Type B pancreatic cell (in vitro differentiated cells): Measurements from ENCODE around the gene MRPL1. TPM values are rescaled to one million over a fixed set of nuclear protein-coding genes. Genes with fewer than 3 reads are reported as not detected.

ENCODE experiments used
- DNase-seq: peaks from one replicate; pipeline ENCODE4 v3.0.0; 2021; ENCODE audit warnings: mixed read lengths; ENCODE audit not compliant: unreplicated experiment; ENCODE audit errors: extremely low spot score
- H3K27ac Mint-ChIP-seq: 2 replicates; pipeline ENCODE4 v1.8.0; 2021; ENCODE audit warnings: mild to moderate bottlenecking, mixed read lengths
- H3K27me3 Mint-ChIP-seq: 2 replicates; pipeline ENCODE4 v1.8.0; 2021; ENCODE audit warnings: mixed read lengths
- H3K36me3 Mint-ChIP-seq: 2 replicates; pipeline ENCODE4 v1.8.0; 2021; ENCODE audit warnings: mixed read lengths
- H3K4me1 Mint-ChIP-seq: one replicate; pipeline ENCODE4 v1.8.0; 2021; ENCODE audit warnings: mixed read lengths; ENCODE audit not compliant: unreplicated experiment
- H3K4me3 Mint-ChIP-seq: 2 replicates; pipeline ENCODE4 v1.8.0; 2021; ENCODE audit warnings: mild to moderate bottlenecking, mixed read lengths
- H3K9me3 Mint-ChIP-seq: 2 replicates; pipeline ENCODE4 v1.8.0; 2021; ENCODE audit warnings: mixed read lengths
- total RNA-seq: library from RNA; stranded (reverse); gene quantifications from 2 replicates; pipeline ENCODE4 v1.2.1, GENCODE V29; 2021; ENCODE audit warnings: low replicate concordance
- TF ChIP-seq, protein P1 (sequence below): fragments of 200-600 bp; sonication (generic); conservative IDR thresholded peaks from 2 replicates; pipeline ENCODE4 v1.5.0; 2021; ENCODE audit warnings: antibody characterized with exemption, mild to moderate bottlenecking

Gene MRPL1
- total RNA-seq, 1 donor from 2014 or later = 44.1 TPM

DNA sequence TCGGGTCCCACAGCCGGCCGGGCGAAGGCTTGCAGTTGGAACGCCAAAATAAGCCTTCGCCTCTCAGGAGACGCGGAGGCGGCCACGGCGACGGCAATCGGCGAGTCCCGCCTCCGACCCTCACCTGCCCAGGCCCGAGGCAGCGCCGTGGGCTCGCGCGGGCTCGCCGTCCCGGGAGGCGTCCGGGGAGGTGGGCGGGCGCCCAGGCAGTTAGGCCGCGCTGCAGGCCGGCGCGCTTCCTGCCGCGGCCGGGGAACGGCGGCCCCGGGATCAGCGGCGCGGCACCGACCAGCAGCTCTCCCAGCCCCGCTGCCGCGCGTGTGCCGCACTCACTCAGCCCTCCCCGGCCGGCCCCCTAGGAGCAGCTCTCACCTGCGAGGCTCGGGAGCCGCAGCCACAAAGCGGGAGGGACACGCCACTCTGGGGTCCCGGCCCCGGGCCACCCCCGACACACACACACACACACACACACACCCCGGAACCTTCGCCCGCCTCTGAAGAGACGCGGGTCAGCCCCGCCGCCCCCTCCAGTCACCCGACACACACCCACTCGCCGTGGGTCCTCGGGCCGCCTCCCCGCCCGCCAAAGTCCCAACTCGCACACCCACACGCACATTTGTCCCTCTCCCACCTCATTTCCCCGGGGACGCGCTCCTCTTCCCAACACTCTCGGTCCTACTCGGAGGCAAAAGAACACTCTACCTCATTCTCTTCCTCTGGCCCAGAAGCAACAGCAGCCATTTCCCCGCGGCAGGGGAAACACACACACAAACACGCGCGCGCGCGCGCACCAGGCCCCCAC is 43.8 kb upstream of the MRPL1 start, which contains the start of gene CNOT6L:
CNOT6L (minus strand) TSS at position 767 of the 802 bp plus-strand sequence; CDS start at position 707, 60 bp downstream.
- Mint-ChIP-seq H3K27ac (peak within 1 kb of the TSS; percentile 99), H3K9me3 (no peaks in the 10 kb centered on the region), H3K4me3 (peak within 1 kb of the TSS; percentile 100), H3K27me3 (peaks cover 3% of the 10 kb centered on the region), H3K36me3 (no peaks in the 10 kb centered on the region), H3K4me1 (peaks cover 24% of the 10 kb centered on the region)
- peak; percentile 75 for DNase-seq
- TF ChIP-seq, protein P1, sequence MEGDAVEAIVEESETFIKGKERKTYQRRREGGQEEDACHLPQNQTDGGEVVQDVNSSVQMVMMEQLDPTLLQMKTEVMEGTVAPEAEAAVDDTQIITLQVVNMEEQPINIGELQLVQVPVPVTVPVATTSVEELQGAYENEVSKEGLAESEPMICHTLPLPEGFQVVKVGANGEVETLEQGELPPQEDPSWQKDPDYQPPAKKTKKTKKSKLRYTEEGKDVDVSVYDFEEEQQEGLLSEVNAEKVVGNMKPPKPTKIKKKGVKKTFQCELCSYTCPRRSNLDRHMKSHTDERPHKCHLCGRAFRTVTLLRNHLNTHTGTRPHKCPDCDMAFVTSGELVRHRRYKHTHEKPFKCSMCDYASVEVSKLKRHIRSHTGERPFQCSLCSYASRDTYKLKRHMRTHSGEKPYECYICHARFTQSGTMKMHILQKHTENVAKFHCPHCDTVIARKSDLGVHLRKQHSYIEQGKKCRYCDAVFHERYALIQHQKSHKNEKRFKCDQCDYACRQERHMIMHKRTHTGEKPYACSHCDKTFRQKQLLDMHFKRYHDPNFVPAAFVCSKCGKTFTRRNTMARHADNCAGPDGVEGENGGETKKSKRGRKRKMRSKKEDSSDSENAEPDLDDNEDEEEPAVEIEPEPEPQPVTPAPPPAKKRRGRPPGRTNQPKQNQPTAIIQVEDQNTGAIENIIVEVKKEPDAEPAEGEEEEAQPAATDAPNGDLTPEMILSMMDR = no peak

DNA sequence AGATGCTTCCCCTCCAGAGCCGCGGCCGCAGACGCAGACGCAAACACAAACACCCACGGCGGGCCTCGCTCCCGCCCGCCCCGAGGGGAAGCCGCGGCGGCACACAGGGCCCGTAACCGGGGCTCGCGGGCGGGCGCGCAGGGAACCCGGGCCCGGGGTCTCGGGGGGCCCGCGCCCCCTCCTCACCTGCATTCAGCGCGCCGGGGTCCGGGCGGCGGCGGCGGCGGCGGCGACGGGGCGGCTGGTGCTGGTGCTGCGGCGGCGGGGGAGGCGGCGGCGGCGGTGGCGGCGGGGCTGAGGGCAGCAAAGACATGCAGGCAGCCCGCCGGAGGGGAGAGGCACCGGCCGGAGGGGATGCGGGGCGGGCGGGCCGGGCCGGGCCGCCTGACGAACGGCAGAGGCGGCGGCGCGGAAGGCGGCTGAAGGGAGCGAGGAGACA is 43.2 kb upstream of the MRPL1 start:
- peaks cover 3% of the 10 kb centered on the region for H3K27me3 Mint-ChIP-seq
- H3K4me1 Mint-ChIP-seq = peaks cover 24% of the 10 kb centered on the region
- TF ChIP-seq, protein P1 = no peak
- peak; percentile 71 for DNase-seq
- H3K4me3 Mint-ChIP-seq = peak overlapping the region; percentile 100
- no peaks in the 10 kb centered on the region for H3K9me3 Mint-ChIP-seq
- H3K36me3 Mint-ChIP-seq = no peaks in the 10 kb centered on the region
- peak overlapping the region; percentile 99 for H3K27ac Mint-ChIP-seq

DNA sequence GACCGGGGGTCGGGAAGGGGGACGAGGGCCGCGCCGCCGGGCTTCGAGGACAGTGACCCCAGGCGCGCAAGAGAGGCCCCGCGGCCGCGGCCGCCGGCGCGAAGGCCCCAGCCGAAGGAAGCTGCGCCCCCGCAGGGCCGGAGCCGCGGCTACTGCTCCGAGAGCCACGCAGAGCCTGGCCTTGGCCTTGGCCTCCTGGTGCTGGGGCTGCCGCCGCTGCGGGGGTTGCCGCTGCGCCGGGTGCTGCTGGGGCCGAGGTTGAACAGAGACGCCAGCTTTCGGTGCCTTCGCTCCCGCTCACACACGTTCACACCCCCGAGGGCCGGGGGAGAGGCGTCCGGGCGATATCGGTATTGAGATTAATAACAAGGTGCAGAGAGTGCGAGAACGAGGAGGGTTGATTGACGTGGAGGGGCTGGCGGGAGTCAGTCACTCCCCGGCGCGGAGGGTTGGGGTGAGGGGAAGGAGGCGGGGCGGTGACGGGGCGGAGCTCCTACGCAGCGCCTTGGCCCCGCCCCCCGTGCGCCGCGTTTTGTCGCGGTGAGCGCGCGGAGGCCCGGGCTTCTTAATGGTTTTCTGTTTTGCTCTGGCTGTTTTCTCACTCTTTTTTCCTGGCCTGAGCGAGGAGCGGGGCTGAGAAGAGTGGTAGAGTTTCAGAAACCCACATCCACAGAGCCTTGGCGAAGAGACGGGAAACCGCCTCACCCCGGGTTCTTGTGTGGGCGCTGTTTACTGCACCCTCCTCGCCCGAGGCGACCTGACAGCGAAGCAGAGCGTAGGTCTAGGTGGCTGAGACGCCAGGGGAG is 42.6 kb upstream of the MRPL1 start:
- peak; percentile 90 for DNase-seq
- Mint-ChIP-seq H3K36me3 (no peaks in the 10 kb centered on the region), H3K4me3 (peak overlapping the region; percentile 98), H3K27ac (peak overlapping the region; percentile 90), H3K4me1 (peaks cover 24% of the 10 kb centered on the region), H3K9me3 (no peaks in the 10 kb centered on the region), H3K27me3 (peaks cover 3% of the 10 kb centered on the region)
- TF ChIP-seq, protein P1 = no peak

DNA sequence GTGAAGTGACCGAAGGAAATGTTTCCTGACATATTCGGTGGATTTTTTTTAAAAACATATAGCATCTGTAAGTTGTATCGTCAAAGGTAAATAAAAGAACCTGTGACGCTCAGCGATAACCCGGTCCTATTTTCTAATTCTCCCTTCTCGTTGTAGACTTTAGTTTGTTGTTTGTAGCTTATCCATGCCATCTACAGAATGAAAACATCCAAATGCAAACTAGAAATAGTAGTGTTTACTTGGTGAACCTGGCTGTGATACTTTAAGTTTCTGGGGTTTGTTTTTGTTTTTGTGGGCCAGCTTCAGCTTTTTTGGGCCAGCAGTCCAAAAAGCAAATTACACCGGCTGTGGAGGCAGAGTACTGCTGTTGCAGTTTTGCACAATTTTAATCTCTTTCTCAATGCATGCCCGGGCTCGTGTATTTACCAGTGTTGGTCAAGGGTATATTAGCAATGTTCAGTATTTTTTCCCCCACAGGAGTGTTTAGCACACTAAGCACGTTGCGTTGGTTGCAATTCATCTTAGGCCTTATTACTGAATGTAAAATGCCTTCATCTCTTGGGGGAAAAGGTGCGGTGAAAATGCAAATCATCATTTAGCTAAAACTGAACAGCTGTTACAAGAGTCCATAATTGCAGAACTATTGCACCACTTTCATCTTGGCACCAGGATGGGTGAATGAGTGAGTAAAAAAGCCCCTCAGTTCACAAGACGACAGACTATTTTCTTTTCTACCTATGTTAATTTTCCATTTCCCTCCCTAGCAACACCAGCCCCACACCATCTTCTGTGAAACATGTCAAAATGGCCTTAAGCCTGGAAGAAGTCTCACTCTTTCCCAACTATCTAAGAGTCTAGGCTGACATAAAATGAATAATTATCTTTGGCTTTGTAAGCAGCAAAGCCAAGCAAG is 41.7 kb upstream of the MRPL1 start:
- Mint-ChIP-seq H3K4me1 (peaks cover 24% of the 10 kb centered on the region), H3K27ac (peak overlapping the region; percentile 90), H3K4me3 (peak overlapping the region; percentile 98), H3K9me3 (no peaks in the 10 kb centered on the region), H3K36me3 (no peaks in the 10 kb centered on the region), H3K27me3 (peaks cover 3% of the 10 kb centered on the region)
- DNase-seq = no peak
- TF ChIP-seq, protein P1 = no peak

DNA sequence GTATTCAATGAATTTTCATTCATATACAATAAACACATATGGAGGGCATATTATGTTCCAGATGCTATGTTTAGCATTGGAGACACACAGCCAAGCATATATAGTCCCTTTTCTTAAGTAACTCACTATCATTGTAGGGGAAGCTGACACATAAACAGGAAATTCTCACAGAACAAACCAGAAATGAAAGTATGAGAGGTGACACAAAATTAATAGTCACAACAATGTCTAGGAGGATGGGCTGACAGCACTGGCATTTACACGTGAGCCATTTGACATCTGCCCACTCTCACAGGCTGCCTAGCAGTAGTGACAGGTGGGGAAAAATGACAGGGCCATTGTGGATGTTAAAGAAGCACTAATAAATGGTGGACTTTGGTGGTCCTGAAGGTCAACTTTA is 40.9 kb upstream of the MRPL1 start:
- Mint-ChIP-seq H3K4me1 (peaks cover 24% of the 10 kb centered on the region), H3K36me3 (no peaks in the 10 kb centered on the region), H3K27me3 (peaks cover 4% of the 10 kb centered on the region), H3K4me3 (peak overlapping the region; percentile 26), H3K27ac (peak overlapping the region; percentile 72), H3K9me3 (no peaks in the 10 kb centered on the region)
- no peak for DNase-seq
- TF ChIP-seq, protein P1 = no peak
